GM23338 (cell line): ENCODE measurements around the gene PKNOX2. TPM values are rescaled to one million over a fixed set of nuclear protein-coding genes. Genes with fewer than 3 reads are reported as not detected.

Experiments used
- ATAC-seq: fragments of 200-7000 bp; cut with Tn5 transposase; 3 replicates; pipeline ENCODE4 v1.9.1; 2020
- DNase-seq: peaks from one replicate; pipeline ENCODE4 v3.0.0-alpha.2; 2015; ENCODE audit warnings: low spot score
- H2AFZ ChIP-seq: fragments of 200-600 bp; sonication (generic); 2 replicates; pipeline ENCODE4 v1.8.0; 2016; ENCODE audit warnings: antibody characterized with exemption, mild to moderate bottlenecking, moderate library complexity
- H3F3A ChIP-seq: fragments of 200-600 bp; sonication (generic); replicated peaks from 2 replicates; pipeline ENCODE4 v1.8.0; 2017; ENCODE audit warnings: antibody characterized with exemption, mixed run types, low read depth
- H3K27ac ChIP-seq: fragments of 200-600 bp; sonication (generic); 2 replicates; pipeline ENCODE4 v1.6.1; 2016; ENCODE audit warnings: low read depth
- H3K27me3 ChIP-seq: fragments of 200-600 bp; sonication (generic); 2 replicates; pipeline ENCODE4 v1.8.0; 2016; ENCODE audit warnings: mild to moderate bottlenecking, mixed run types, moderate library complexity; ENCODE audit not compliant: insufficient read depth
- H3K36me3 ChIP-seq: fragments of 200-600 bp; sonication (generic); 2 replicates; pipeline ENCODE4 v1.8.0; 2016; ENCODE audit warnings: mild to moderate bottlenecking; ENCODE audit not compliant: insufficient read depth
- H3K4me1 ChIP-seq: fragments of 200-600 bp; sonication (generic); 2 replicates; pipeline ENCODE4 v1.8.0; 2016; ENCODE audit warnings: mild to moderate bottlenecking, moderate library complexity; ENCODE audit not compliant: insufficient read depth
- H3K4me2 ChIP-seq: fragments of 200-600 bp; sonication (generic); 2 replicates; pipeline ENCODE4 v1.7.1; 2017; ENCODE audit warnings: mixed run types
- H3K4me3 ChIP-seq: fragments of 200-600 bp; sonication (generic); 2 replicates; pipeline ENCODE4 v1.6.1; 2016; ENCODE audit warnings: mixed run types
- H3K79me2 ChIP-seq: fragments of 200-600 bp; sonication (generic); replicated peaks from 2 replicates; pipeline ENCODE4 v1.8.0; 2017; ENCODE audit warnings: mild to moderate bottlenecking; ENCODE audit not compliant: insufficient read depth
- H3K9me2 ChIP-seq: fragments of 200-600 bp; sonication (generic); 2 replicates; pipeline ENCODE4 v1.8.0; 2017; ENCODE audit not compliant: insufficient read depth
- H4K20me1 ChIP-seq: fragments of 200-600 bp; sonication (generic); replicated peaks from 2 replicates; pipeline ENCODE4 v1.8.0; 2017; ENCODE audit warnings: mild to moderate bottlenecking; ENCODE audit not compliant: insufficient read depth
- H3K27ac Mint-ChIP-seq: 2 replicates; pipeline ENCODE4 v1.8.0; 2020; ENCODE audit warnings: inconsistent platforms, mild to moderate bottlenecking, moderate library complexity, mixed read lengths
- H3K27me3 Mint-ChIP-seq: 3 replicates; pipeline ENCODE4 v1.8.0; 2022; ENCODE audit warnings: low read depth, mild to moderate bottlenecking, moderate library complexity, mixed read lengths, inconsistent platforms; ENCODE audit not compliant: insufficient read depth, poor library complexity
- H3K36me3 Mint-ChIP-seq: 3 replicates; pipeline ENCODE4 v1.8.0; 2021; ENCODE audit warnings: low read depth, mild to moderate bottlenecking, inconsistent platforms, moderate library complexity, mixed read lengths
- H3K4me1 Mint-ChIP-seq: 3 replicates; pipeline ENCODE4 v1.8.0; 2020; ENCODE audit warnings: mild to moderate bottlenecking, inconsistent platforms, mixed read lengths
- H3K4me3 Mint-ChIP-seq: 3 replicates; pipeline ENCODE4 v1.8.0; 2021; ENCODE audit warnings: moderate library complexity, mild to moderate bottlenecking, inconsistent platforms, mixed read lengths
- H3K9me3 Mint-ChIP-seq: 3 replicates; pipeline ENCODE4 v1.8.0; 2020; ENCODE audit warnings: moderate library complexity, mild to moderate bottlenecking, inconsistent platforms, mixed read lengths
- EZH2phosphoT487 ChIP-seq: fragments of 200-600 bp; sonication (generic); IDR thresholded peaks from one replicate; pipeline ENCODE4 v1.8.1; 2018; ENCODE audit warnings: antibody characterized with exemption; ENCODE audit not compliant: unreplicated experiment
- JUNB ChIP-seq: IDR thresholded peaks from one replicate; pipeline ENCODE4 v1.6.1; 2016; ENCODE audit warnings: antibody characterized with exemption; ENCODE audit not compliant: unreplicated experiment
- NANOG ChIP-seq: IDR thresholded peaks from 2 replicates; pipeline ENCODE4 v1.6.1; 2016; ENCODE audit warnings: antibody characterized with exemption, borderline replicate concordance
- REST ChIP-seq: IDR thresholded peaks from one replicate; pipeline ENCODE4 v1.6.1; 2018; ENCODE audit warnings: antibody characterized with exemption; ENCODE audit not compliant: unreplicated experiment
- STAT1 ChIP-seq: IDR thresholded peaks from one replicate; pipeline ENCODE4 v1.6.1; 2016; ENCODE audit warnings: antibody characterized with exemption; ENCODE audit not compliant: unreplicated experiment
- ZNF114 ChIP-seq: fragments of 250-450 bp; sonication (Bioruptor Pico); IDR thresholded peaks from 2 replicates; pipeline ENCODE4 v1.5.0; 2020; ENCODE audit warnings: mild to moderate bottlenecking, moderate library complexity
- ZNF331 ChIP-seq: fragments of 250-450 bp; sonication (Bioruptor Pico); IDR thresholded peaks from 2 replicates; pipeline ENCODE4 v1.5.0; 2020; ENCODE audit warnings: low read depth, mild to moderate bottlenecking, moderate library complexity
- ZNF462 ChIP-seq: fragments of 250-450 bp; sonication (Bioruptor Pico); IDR thresholded peaks from 2 replicates; pipeline ENCODE4 v1.5.0; 2020; ENCODE audit warnings: mild to moderate bottlenecking, moderate library complexity
- polyA plus RNA-seq: library from polyadenylated mRNA; unstranded; fragments of >200 nt; fragmentation: Nextera tagmentation; extraction: Ambion mirVana; gene quantifications from 2 replicates; pipeline ENCODE4 v1.2.1, GENCODE V29; 2016
- total RNA-seq: library from RNA; depleted of rRNA; stranded (reverse); fragments of >200 nt; shearing (Covaris generic); gene quantifications from 2 replicates; pipeline ENCODE4 v1.2.3, GENCODE V29; 2014
- TF ChIP-seq, protein P1 (sequence below): IDR thresholded peaks from 2 replicates; pipeline ENCODE4 v1.6.1; 2016; ENCODE audit warnings: antibody characterized with exemption

The PKNOX2 gene
- total and polyA plus RNA-seq, 2 experiments from 2014 or later = 0.42 to 0.83 TPM

DNA sequence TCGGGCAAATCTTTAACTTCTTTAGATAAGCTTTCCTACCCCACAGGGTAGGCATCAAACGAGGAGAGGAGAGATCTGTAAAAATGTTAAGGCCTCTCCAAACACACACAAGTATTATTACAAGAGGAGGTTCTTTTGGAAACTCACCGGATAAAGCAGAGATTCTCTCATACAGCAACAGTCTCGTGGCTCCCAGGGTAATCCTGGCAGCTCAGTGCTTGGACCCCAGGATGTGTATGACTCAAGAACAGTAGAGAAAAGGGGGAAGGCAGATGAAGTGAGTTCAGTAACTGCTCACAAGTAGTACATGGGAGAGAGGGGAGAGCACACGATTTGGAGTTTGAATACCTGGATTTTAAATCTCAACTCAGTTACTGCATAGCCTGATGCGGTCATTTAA lies 210.6 kb downstream of the PKNOX2 start (continued):
- TF ChIP-seq ZNF462 (no peak), REST (no peak), ZNF114 (CRISPR knock-in tag) (no peak), NANOG (no peak), STAT1 (no peak)

DNA sequence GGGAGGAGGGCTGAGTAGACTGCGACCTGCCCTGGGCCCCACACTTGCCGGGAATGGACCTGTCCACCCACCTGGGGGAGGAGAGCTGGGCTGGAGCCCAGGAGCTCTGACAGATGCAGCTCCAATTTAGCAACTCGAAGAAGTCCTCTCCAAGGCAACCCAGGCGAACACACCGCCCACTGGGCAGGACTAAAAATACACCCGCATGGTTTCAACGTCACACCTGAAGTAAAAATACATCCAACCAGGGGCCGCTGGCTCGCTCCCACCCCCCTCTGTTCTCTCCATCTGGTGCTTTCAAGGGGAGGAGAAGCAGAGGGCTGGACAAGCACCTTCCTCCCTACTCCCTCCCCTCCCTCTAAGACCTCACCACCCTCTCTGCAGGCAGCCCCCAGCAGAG lies 211.6 kb downstream of the PKNOX2 start:
- H3F3A ChIP-seq = peaks cover 8% of the 10 kb centered on the region; the same call in 1 of the 2 replicates
- no peaks in the 10 kb centered on the region for H4K20me1 ChIP-seq
- Mint-ChIP-seq H3K27me3 (peaks cover 16% of the 10 kb centered on the region), H3K27ac (no peak overlapping the region), H3K4me1 (peaks cover 47% of the 10 kb centered on the region), H3K9me3 (no peaks in the 10 kb centered on the region), H3K36me3 (no peaks in the 10 kb centered on the region; the same call in 2 of the 3 replicates), H3K4me3 (no peak overlapping the region)
- H3K9me2 ChIP-seq = 0 out of 2 replicates have a peak, but pooled peaks cover 7% of the 10 kb centered on the region
- DNase-seq (peak; percentile 25), ATAC-seq (no peak)
- H3K79me2 ChIP-seq = no peaks in the 10 kb centered on the region
- H3K36me3 ChIP-seq = no peaks in the 10 kb centered on the region
- H3K4me2 ChIP-seq = no peak overlapping the region
- H3K4me1 ChIP-seq = peaks cover 17% of the 10 kb centered on the region
- no peak overlapping the region for H3K4me3 ChIP-seq
- no peaks in the 10 kb centered on the region for H3K27me3 ChIP-seq
- no peak overlapping the region for H3K27ac ChIP-seq
- H2AFZ ChIP-seq = peak overlapping the region; percentile 81; the same call in 1 of the 2 replicates
- TF ChIP-seq JUNB = no peak
- no peak for TF ChIP-seq NANOG
- TF ChIP-seq, protein P1, sequence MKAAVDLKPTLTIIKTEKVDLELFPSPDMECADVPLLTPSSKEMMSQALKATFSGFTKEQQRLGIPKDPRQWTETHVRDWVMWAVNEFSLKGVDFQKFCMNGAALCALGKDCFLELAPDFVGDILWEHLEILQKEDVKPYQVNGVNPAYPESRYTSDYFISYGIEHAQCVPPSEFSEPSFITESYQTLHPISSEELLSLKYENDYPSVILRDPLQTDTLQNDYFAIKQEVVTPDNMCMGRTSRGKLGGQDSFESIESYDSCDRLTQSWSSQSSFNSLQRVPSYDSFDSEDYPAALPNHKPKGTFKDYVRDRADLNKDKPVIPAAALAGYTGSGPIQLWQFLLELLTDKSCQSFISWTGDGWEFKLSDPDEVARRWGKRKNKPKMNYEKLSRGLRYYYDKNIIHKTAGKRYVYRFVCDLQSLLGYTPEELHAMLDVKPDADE = no peak
- no peak for TF ChIP-seq EZH2phosphoT487
- TF ChIP-seq STAT1 = no peak
- TF ChIP-seq ZNF331 (CRISPR knock-in tag) = no peak
- TF ChIP-seq ZNF114 (CRISPR knock-in tag) = no peak
